ENCODE measurements around the gene LYVE1.

Gene LYVE1

DNA sequence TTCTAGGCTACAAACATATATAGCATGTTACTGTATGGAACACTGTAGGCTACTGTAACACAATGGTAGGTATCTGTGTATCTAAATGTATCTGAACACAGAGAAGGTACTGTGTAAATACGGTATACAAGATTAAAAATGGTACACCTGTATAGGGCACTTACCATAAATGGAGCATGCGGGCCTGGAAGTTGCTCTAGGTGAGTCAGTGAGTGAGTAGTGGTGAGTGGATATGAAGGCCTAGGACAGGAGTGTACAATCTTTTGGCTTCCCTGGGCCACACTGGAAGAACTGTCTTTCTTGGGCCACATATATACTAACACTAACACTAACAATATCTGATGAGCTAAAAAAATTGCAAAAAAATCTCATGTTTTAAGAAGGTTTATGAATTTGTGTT lies 48.8 kb downstream of the LYVE1 start:
- no peak for DNase-seq

DNA sequence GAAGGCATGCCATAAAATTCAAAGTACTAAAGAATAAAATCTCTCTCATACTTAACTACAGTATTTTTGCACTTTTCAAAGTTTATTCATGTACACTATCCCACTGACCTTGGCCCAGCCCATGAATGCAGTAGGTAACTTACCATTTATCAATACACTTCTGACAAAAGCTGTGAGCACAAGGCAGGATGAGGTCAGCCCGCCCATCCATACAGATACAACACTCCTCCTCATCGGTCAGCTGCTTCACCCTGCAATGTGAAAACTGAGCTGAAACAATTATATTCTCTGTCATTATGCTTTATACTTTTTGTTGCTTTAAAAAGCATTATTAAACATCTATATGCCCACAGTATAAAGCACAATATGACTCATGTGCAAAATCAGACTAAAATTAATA lies 49.6 kb downstream of the LYVE1 start:
- DNase-seq: no peak

- no peak for DNase-seq
These were observed 50.3 kb downstream of the LYVE1 start for GRCh38 chr11:10518123-10518522.

DNA sequence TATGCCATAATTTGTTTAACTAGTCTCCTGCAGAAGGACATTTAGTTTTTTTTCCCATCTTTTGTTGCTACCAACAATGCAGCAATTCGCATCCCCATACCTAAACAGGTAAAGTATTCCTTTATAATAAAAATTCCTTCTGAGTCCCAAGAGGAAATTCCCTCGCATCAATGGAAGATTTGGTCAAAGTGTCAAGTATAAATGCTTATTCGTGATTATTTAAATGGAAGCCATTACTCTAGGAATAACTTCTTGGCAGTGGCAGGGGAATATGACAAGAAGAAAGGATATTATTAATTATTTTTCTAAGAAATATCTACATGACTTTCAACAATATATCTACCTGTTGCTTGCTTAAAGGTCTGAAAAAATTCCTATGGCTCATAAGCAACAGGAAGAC lies 53.0 kb downstream of the LYVE1 start:
- DNase-seq: no peak

- DNase-seq: no peak
These were observed 53.8 kb downstream of the LYVE1 start for GRCh38 chr11:10514709-10515108.

GRCh38 chr11:10514202-10514601 lies 54.3 kb downstream of the LYVE1 start:
- DNase-seq: no peak

DNA sequence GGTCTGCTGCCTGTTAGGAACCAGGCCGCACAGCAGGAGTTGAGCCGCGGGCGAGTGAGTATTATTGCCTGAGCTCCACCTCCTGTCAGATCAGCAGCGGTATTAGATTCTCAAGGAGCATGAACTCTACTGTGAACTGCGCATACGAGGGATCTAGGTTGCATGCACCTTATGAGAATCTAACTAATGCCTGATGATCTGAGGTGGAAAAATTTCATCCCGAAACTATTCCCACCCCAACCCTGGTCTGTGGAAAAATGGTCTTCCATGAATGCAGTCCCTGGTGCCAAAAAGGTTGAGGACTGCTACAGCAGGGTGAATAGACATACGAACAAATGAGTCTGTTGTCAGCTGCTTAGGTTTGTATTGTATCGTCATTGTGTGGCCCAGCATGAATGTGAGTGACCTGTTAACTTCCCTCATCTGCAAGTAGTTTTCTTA lies 57.3 kb downstream of the LYVE1 start:
- DNase-seq: no peak

All from activated T-cell treated with anti-CD3 and anti-CD28 coated beads, Interleukin-2, amount 50 U/mL, for 48 hours (primary cell).